HG02884 (cell line): Measurements from ENCODE around the gene ZNF117.
"Not testable (repeated sequence)": the region's sequence is repeated elsewhere in the genome, so short reads cannot be mapped to it uniquely, and the experiment has no call there.

ENCODE experiments used
- ATAC-seq: cut with Tn5 transposase; IDR thresholded peaks from one replicate; pipeline ENCODE4 v1.9.1; 2021; ENCODE audit warnings: mild to moderate bottlenecking, moderate library complexity; ENCODE audit not compliant: unreplicated experiment

The ZNF117 gene

DNA sequence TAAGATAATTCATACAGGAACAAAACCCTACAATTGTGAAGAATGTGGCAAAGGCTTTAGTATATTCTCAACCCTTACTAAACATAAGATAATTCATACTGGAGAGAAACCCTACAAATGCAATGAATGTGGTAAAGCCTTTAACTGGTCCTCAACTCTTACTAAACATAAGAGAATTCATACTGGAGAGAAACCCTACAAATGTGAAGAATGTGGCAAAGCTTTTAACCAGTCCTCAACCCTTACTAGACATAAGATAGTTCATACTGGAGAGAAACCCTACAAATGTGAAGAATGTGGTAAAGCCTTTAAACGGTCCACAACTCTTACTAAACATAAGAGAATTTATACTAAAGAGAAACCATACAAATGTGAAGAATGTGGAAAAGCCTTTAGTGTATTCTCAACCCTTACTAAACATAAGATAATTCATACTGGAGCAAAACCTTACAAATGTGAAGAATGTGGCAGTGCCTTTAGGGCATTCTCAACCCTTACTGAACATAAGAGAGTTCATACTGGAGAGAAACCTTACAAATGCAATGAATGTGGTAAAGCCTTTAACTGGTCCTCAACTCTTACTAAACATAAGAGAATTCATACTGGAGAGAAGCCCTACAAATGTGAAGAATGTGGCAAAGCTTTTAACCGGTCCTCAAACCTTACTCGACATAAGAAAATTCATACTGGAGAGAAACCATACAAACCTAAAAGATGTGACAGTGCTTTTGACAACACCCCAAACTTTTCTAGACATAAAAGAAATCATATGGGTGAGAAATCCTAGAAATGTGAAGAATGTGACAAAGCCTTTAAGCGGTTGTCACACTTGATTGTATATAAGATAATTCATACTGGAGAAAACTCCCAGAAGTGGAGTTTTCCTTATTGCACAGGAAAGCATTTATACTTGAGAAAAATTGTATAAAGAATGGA, 62.3 kb downstream of the ZNF117 start:
- not testable (repeated sequence) for ATAC-seq
